H1 (cell line): ENCODE results near the gene OSBPL5. TPM values are rescaled to one million over a fixed set of nuclear protein-coding genes. Genes with fewer than 3 reads are reported as not detected.

Source experiments
- CTCF ChIA-PET: fragments of 300-600 bp; sonication (Branson Sonifier 250); formaldehyde crosslinking; loops from one replicate; lab custom pipeline; 2021; ENCODE audit not compliant: partially characterized antibody; lab: Charles Lee
- POLR2A ChIA-PET: fragments of 300-600 bp; sonication (Branson Sonifier 250); formaldehyde crosslinking; loops from one replicate; lab custom pipeline; 2021; ENCODE audit warnings: inconsistent platforms; ENCODE audit not compliant: partially characterized antibody; lab: Charles Lee
- DNase-seq, 2 experiments: peaks; one replicate each; pipeline versions ENCODE4 v3.0.0 to v3.0.0-alpha.2; 2010 to 2022; ENCODE audit warnings: low spot score in 2 of 2, low read depth in 1 of 2, mixed read lengths in 1 of 2
- FAIRE-seq: peaks from 2 replicates; lab custom pipeline; 2011; peaks lifted over from hg19 to GRCh38; lab: Jason Lieb, UNC
- H2AFZ ChIP-seq: 2 replicates; pipeline ENCODE4 v1.8.1; 2012; ENCODE audit warnings: low read length, inconsistent platforms
- H2AK5ac ChIP-seq: 2 replicates; pipeline ENCODE4 v1.6.1; 2013; ENCODE audit warnings: low read depth, low read length
- H2BK120ac ChIP-seq: replicated peaks from 2 replicates; pipeline ENCODE3; 2013; ENCODE audit warnings: low read depth, low read length, inconsistent platforms
- H2BK12ac ChIP-seq: 2 replicates; pipeline ENCODE4 v1.6.1; 2013; ENCODE audit warnings: low read depth, low read length
- H2BK15ac ChIP-seq: 2 replicates; pipeline ENCODE4 v1.6.1; 2013; ENCODE audit warnings: low read length
- H2BK20ac ChIP-seq: 2 replicates; pipeline ENCODE4 v1.6.1; 2013; ENCODE audit warnings: low read length
- H2BK5ac ChIP-seq: 2 replicates; pipeline ENCODE4 v1.6.1; 2013; ENCODE audit warnings: low read depth, low read length
- H3K14ac ChIP-seq: 2 replicates; pipeline ENCODE4 v1.6.1; 2013; ENCODE audit warnings: inconsistent platforms; ENCODE audit not compliant: insufficient read length
- H3K18ac ChIP-seq: 2 replicates; pipeline ENCODE4 v1.6.1; 2013; ENCODE audit warnings: low read length; ENCODE audit errors: extremely low read depth
- H3K23ac ChIP-seq: 2 replicates; pipeline ENCODE4 v1.6.1; 2013; ENCODE audit warnings: inconsistent platforms; ENCODE audit not compliant: insufficient read length
- H3K23me2 ChIP-seq: 2 replicates; pipeline ENCODE4 v1.6.1; 2013; ENCODE audit warnings: low read depth, low read length
- H3K27ac ChIP-seq: 2 replicates; pipeline ENCODE4 v1.6.1; 2011; ENCODE audit warnings: low read depth, low read length, inconsistent platforms
- H3K27me3 ChIP-seq, 4 experiments: replicated peaks in 1 of 4; 1 replicate in 1 of 4; 2 replicates in 3 of 4; pipeline versions ENCODE4 v1.6.1 to v1.8.1; 2011 to 2013; ENCODE audit warnings: low read length in 3 of 4, mild to moderate bottlenecking in 3 of 4, inconsistent platforms in 2 of 4, mixed read lengths in 2 of 4, moderate library complexity in 1 of 4; ENCODE audit not compliant: control insufficient read depth in 3 of 4, insufficient read depth in 3 of 4; ENCODE audit errors: extremely low read depth in 1 of 4
- H3K36me3 ChIP-seq, 4 experiments: 2 replicates each; pipeline versions ENCODE4 v1.6.1 to v1.8.1; 2011 to 2013; ENCODE audit warnings: mild to moderate bottlenecking in 4 of 4, low read length in 3 of 4, moderate library complexity in 2 of 4, control low read depth in 1 of 4, inconsistent platforms in 1 of 4; ENCODE audit not compliant: insufficient read depth in 4 of 4, control insufficient read depth in 2 of 4
- H3K4ac ChIP-seq: replicated peaks from 2 replicates; pipeline ENCODE3; 2013; ENCODE audit warnings: low read length, low read depth, mixed read lengths, inconsistent platforms; ENCODE audit not compliant: insufficient read length
- H3K4me1 ChIP-seq, 4 experiments: replicated peaks in 1 of 4; 1 replicate in 1 of 4; 2 replicates in 3 of 4; pipeline versions ENCODE4 v1.6.1 to v1.8.1; 2011 to 2013; ENCODE audit warnings: low read length in 3 of 4, inconsistent platforms in 2 of 4, mixed read lengths in 1 of 4; ENCODE audit not compliant: insufficient read depth in 4 of 4, control insufficient read depth in 3 of 4
- H3K4me2 ChIP-seq, 2 experiments: 2 replicates each; pipeline versions ENCODE4 v1.6.1 to v1.8.1; 2011 to 2013; ENCODE audit warnings: low read depth in 2 of 2, low read length in 2 of 2, control low read depth in 1 of 2, inconsistent platforms in 1 of 2, mild to moderate bottlenecking in 1 of 2; ENCODE audit not compliant: insufficient read depth in 1 of 2
- H3K4me3 ChIP-seq, 4 experiments: fragments of 200-600, 300-600 bp in 1 of 4; sonication (generic), shearing (Covaris generic), sonication (Bioruptor Twin) in 1 of 4; 2 replicates each; pipeline versions ENCODE4 v1.5.1 to v1.8.1; 2011 to 2016; ENCODE audit warnings: low read length in 4 of 4, low read depth in 3 of 4, control low read depth in 2 of 4, inconsistent platforms in 2 of 4, mild to moderate bottlenecking in 2 of 4, mixed read lengths in 1 of 4, moderate library complexity in 1 of 4; ENCODE audit not compliant: insufficient read depth in 2 of 4; ENCODE audit errors: extremely low read depth in 1 of 4
- H3K56ac ChIP-seq: replicated peaks from 2 replicates; pipeline ENCODE3; 2013; ENCODE audit warnings: low read depth, mild to moderate bottlenecking, mixed read lengths, low read length, inconsistent platforms; ENCODE audit not compliant: insufficient read length
- H3K79me1 ChIP-seq: 2 replicates; pipeline ENCODE4 v1.6.1; 2013; ENCODE audit warnings: low read depth, low read length, control low read depth
- H3K79me2 ChIP-seq, 2 experiments: 2 replicates each; pipeline versions ENCODE4 v1.6.1 to v1.8.1; 2012 to 2013; ENCODE audit warnings: low read length in 2 of 2, mild to moderate bottlenecking in 2 of 2, inconsistent platforms in 1 of 2; ENCODE audit not compliant: insufficient read depth in 2 of 2, control insufficient read depth in 1 of 2
- H3K9ac ChIP-seq, 4 experiments: replicated peaks in 1 of 4; 1 replicate in 1 of 4; 2 replicates in 3 of 4; pipeline versions ENCODE4 v1.6.1 to v1.8.1; 2011 to 2013; ENCODE audit warnings: low read depth in 3 of 4, low read length in 3 of 4, control low read depth in 2 of 4, mild to moderate bottlenecking in 2 of 4, moderate library complexity in 2 of 4, inconsistent platforms in 1 of 4; ENCODE audit errors: extremely low read depth in 1 of 4
- H3K9me3 ChIP-seq, 2 experiments: 2 replicates each; pipeline versions ENCODE4 v1.6.1 to v1.8.1; 2012 to 2013; ENCODE audit warnings: mild to moderate bottlenecking in 2 of 2, moderate library complexity in 2 of 2, control low read depth in 1 of 2, inconsistent platforms in 1 of 2, low read depth in 1 of 2, low read length in 1 of 2, mixed read lengths in 1 of 2; ENCODE audit not compliant: insufficient read depth in 2 of 2
- H4K20me1 ChIP-seq, 2 experiments: replicated peaks in 1 of 2; 2 replicates each; pipeline versions ENCODE3 to v1.8.1; 2011 to 2013; ENCODE audit warnings: inconsistent platforms in 2 of 2, low read length in 2 of 2, mild to moderate bottlenecking in 1 of 2; ENCODE audit not compliant: insufficient read depth in 2 of 2, control insufficient read depth in 1 of 2
- H4K5ac ChIP-seq: 2 replicates; pipeline ENCODE4 v1.6.1; 2013; ENCODE audit warnings: low read length, low read depth, mixed read lengths, inconsistent platforms; ENCODE audit not compliant: insufficient read length
- H4K8ac ChIP-seq: 2 replicates; pipeline ENCODE4 v1.8.0; 2013; ENCODE audit warnings: mild to moderate bottlenecking, moderate library complexity, low read length, inconsistent platforms; ENCODE audit not compliant: insufficient read depth; ENCODE audit errors: extremely low read depth
- H4K91ac ChIP-seq: replicated peaks from 2 replicates; pipeline ENCODE3; 2013; ENCODE audit warnings: low read length, mixed read lengths, inconsistent platforms; ENCODE audit not compliant: insufficient read length
- HDAC2 ChIP-seq, 2 experiments: fragments of 300-600 bp in 1 of 2; sonication (generic) in 1 of 2; IDR thresholded peaks; 2 replicates each; pipeline ENCODE4 v1.6.1; 2011 to 2012; ENCODE audit warnings: low read depth in 2 of 2, low read length in 2 of 2, mild to moderate bottlenecking in 2 of 2, moderate library complexity in 2 of 2, borderline replicate concordance in 1 of 2, inconsistent platforms in 1 of 2
- NRF1 ChIP-seq: IDR thresholded peaks from 2 replicates; pipeline ENCODE4 v1.6.1; 2011; ENCODE audit warnings: mild to moderate bottlenecking, low read depth, low read length, improper control_type of control experiment
- SUZ12 ChIP-seq: fragments of 200-600 bp; sonication (generic); IDR thresholded peaks from 2 replicates; pipeline ENCODE4 v1.6.1; 2012; ENCODE audit warnings: mild to moderate bottlenecking, inconsistent platforms, low read length, moderate library complexity, mixed read lengths
- YY1 ChIP-seq: IDR thresholded peaks from 2 replicates; pipeline ENCODE4 v1.6.1; 2011; ENCODE audit warnings: low read depth, mild to moderate bottlenecking, low read length
- polyA plus RNA-seq, 7 experiments: library from polyadenylated mRNA; depleted of rRNA in 3 of 7; stranded (reverse) in 5 of 7; unstranded in 2 of 7; fragments of >200 nt in 5 of 7; fragments of 200-250 nt in 2 of 7; gene quantifications; 1 replicate in 5 of 7; 2 replicates in 1 of 7; 4 replicates in 1 of 7; pipeline versions ENCODE4 v1.2.1 to v1.2.3, GENCODE V29; 2011 to 2013; ENCODE audit warnings: missing spikeins in 2 of 7, mixed read lengths in 2 of 7
- total RNA-seq: library from RNA; stranded (reverse); fragmentation: NEBNext Ultra II Directional; extraction: Animal tissue kit (Norgen Biotek cat#: 25700); gene quantifications from 2 replicates; pipeline ENCODE4 v1.2.1, GENCODE V29; 2021

Gene OSBPL5
- total and polyA plus RNA-seq, 2 of the 8 experiments (the other 6 are each of a cell fraction or from before 2014, with no cell fraction given): 3.4 to 9.9 TPM

- FAIRE-seq: no peak
- Histone ChIP-seq H4K5ac (no peak overlapping the region), H3K4me1 (no peaks in the 10 kb centered on the region), H3K56ac (no peak overlapping the region), H3K23ac (no peak overlapping the region), H3K79me2 (no peaks in the 10 kb centered on the region), H4K8ac (no peak overlapping the region), H2BK120ac (no peak overlapping the region), H2BK15ac (no peak overlapping the region), H3K9ac (no peak overlapping the region), H3K23me2 (peaks cover 12% of the 10 kb centered on the region; the same call in 1 of the 2 replicates), H3K27ac (no peak overlapping the region), H3K4me3 (no peak overlapping the region), H3K36me3 (no peaks in the 10 kb centered on the region; a peak in 1 of 8 replicates), H2BK12ac (no peak overlapping the region), H3K4ac (no peak overlapping the region), H4K91ac (no peak overlapping the region), H2BK20ac (no peak overlapping the region), H2AFZ (no peak overlapping the region), H3K4me2 (no peak overlapping the region), H2BK5ac (no peak overlapping the region), H3K18ac (no peak overlapping the region), H3K14ac (no peak overlapping the region), H3K79me1 (no peaks in the 10 kb centered on the region), H3K9me3 (0 out of 4 replicates have a peak, but pooled peaks cover 0 to 4% of the 10 kb centered on the region in 2 experiments), H2AK5ac (no peak overlapping the region), H3K27me3 (no peaks in the 10 kb centered on the region; a peak in 1 of 7 replicates), H4K20me1 (peaks cover 0 to 6% of the 10 kb centered on the region in 2 experiments)
- CTCF ChIA-PET: interaction anchor here (0.8 to 1.9 kb wide), 3 partner anchors 14 to 180 kb away, joined by 3 to 8 read pairs (median 3); no protein-coding TSS in a partner anchor
- POLR2A ChIA-PET: no interaction called here
- DNase-seq: no peak
- TF ChIP-seq HDAC2 (IDR thresholded peaks at IDR 0.05; ENCODE audit: borderline replicate concordance in 1 of 2, low read depth in 2 of 2, low read length in 2 of 2) (no peak), NRF1 (no peak), SUZ12 (no peak), YY1 (no peak)
Observed at GRCh38 chr11:3176487-3176886, 11.4 kb upstream of the OSBPL5 start.
